MCF 10A (cell line): ENCODE measurements around the gene SMARCAD1. TPM values are rescaled to one million over a fixed set of nuclear protein-coding genes. Genes with fewer than 3 reads are reported as not detected.

ENCODE experiments used
- BruUV-seq: library from RNA; stranded (reverse); fragments of 400-500 nt; replicated peaks from 2 replicates; lab custom pipeline; 2021; lab: Mats Ljungman, UMichigan
- CTCF ChIA-PET: fragments of 300-600 bp; sonication (Branson Sonifier 250); formaldehyde crosslinking; extraction: SDS; loops from one replicate; lab custom pipeline; 2021; ENCODE audit warnings: antibody characterized with exemption, inconsistent platforms; lab: Yijun Ruan, JAX
- POLR2A ChIA-PET: fragments of 300-600, 350-650 bp; sonication (Branson Sonifier 250); formaldehyde crosslinking; extraction: SDS; loops from one replicate; lab custom pipeline; 2020; ENCODE audit warnings: antibody characterized with exemption, inconsistent platforms; lab: Yijun Ruan, JAX
- DNase-seq: peaks from one replicate; pipeline ENCODE4 v3.0.0-alpha.2; 2018; ENCODE audit not compliant: unreplicated experiment
- H3K27ac Mint-ChIP-seq: one replicate; pipeline ENCODE4 v1.8.0; 2022; ENCODE audit warnings: mild to moderate bottlenecking, low read depth, mixed read lengths; ENCODE audit not compliant: unreplicated experiment
- H3K27me3 Mint-ChIP-seq: one replicate; pipeline ENCODE4 v1.8.0; 2022; ENCODE audit warnings: mixed read lengths; ENCODE audit not compliant: insufficient read depth, unreplicated experiment
- H3K36me3 Mint-ChIP-seq: one replicate; pipeline ENCODE4 v1.8.0; 2022; ENCODE audit warnings: mild to moderate bottlenecking, moderate library complexity, mixed read lengths; ENCODE audit not compliant: insufficient read depth, unreplicated experiment
- H3K4me1 Mint-ChIP-seq: one replicate; pipeline ENCODE4 v1.8.0; 2022; ENCODE audit warnings: mixed read lengths; ENCODE audit not compliant: insufficient read depth, unreplicated experiment
- H3K4me3 Mint-ChIP-seq: one replicate; pipeline ENCODE4 v1.8.0; 2022; ENCODE audit warnings: mild to moderate bottlenecking, moderate library complexity, mixed read lengths; ENCODE audit not compliant: unreplicated experiment
- H3K9me3 Mint-ChIP-seq: one replicate; pipeline ENCODE4 v1.8.0; 2022; ENCODE audit warnings: mixed read lengths; ENCODE audit not compliant: unreplicated experiment
- CTCF ChIP-seq: fragments of 200-600 bp; IDR thresholded peaks from one replicate; pipeline ENCODE4 v1.8.0; 2022; ENCODE audit warnings: antibody characterized with exemption, mild to moderate bottlenecking; ENCODE audit not compliant: unreplicated experiment
- intact Hi-C: fragments of 100-400 bp; cut with micrococcal nuclease; formaldehyde crosslinking; loops from 2 replicates; pipeline ENCODE4 v1.14.1; 2022
- total RNA-seq: library from RNA; stranded (reverse); gene quantifications from 2 replicates; pipeline ENCODE4 v1.2.3, GENCODE V29; 2022

The SMARCAD1 gene
- total RNA-seq, 1 experiment from 2014 or later = 38.1 TPM

GRCh38 chr4:94216394-94216793 lies 8.7 kb downstream of the SMARCAD1 start:
- Mint-ChIP-seq H3K4me3 (no peak overlapping the region), H3K27me3 (no peaks in the 10 kb centered on the region), H3K27ac (no peak overlapping the region), H3K36me3 (peaks cover 89% of the 10 kb centered on the region), H3K9me3 (no peaks in the 10 kb centered on the region), H3K4me1 (peaks cover 6% of the 10 kb centered on the region)
- intact Hi-C loops = no loop called here
- BruUV-seq = no TSS peak
- TF ChIP-seq CTCF = no peak
- ChIA-PET CTCF (no interaction called here), POLR2A (interaction anchor here (1.2 kb wide), 1 partner anchor 9 kb away, joined by 3 read pairs; the partner anchor contains the start of gene SMARCAD1)
- DNase-seq = no peak

GRCh38 chr4:94219402-94219801 lies 11.7 kb downstream of the SMARCAD1 start:
- peaks cover 79% of the 10 kb centered on the region for H3K36me3 Mint-ChIP-seq
- no peak for TF ChIP-seq CTCF
- no peaks in the 10 kb centered on the region for H3K9me3 Mint-ChIP-seq
- DNase-seq = no peak
- intact Hi-C loops = no loop called here
- ChIA-PET POLR2A (no interaction called here), CTCF (no interaction called here)
- H3K27me3 Mint-ChIP-seq = no peaks in the 10 kb centered on the region
- no peak overlapping the region for H3K4me3 Mint-ChIP-seq
- no peak overlapping the region for H3K27ac Mint-ChIP-seq
- no TSS peak for BruUV-seq
- no peaks in the 10 kb centered on the region for H3K4me1 Mint-ChIP-seq

- Mint-ChIP-seq H3K27me3 (no peaks in the 10 kb centered on the region), H3K4me1 (no peaks in the 10 kb centered on the region), H3K4me3 (no peak overlapping the region), H3K9me3 (no peaks in the 10 kb centered on the region), H3K36me3 (peaks cover 72% of the 10 kb centered on the region), H3K27ac (no peak overlapping the region)
- no peak for TF ChIP-seq CTCF
- no TSS peak for BruUV-seq
- intact Hi-C loops = no loop called here
- CTCF ChIA-PET = interaction anchor here (0.6 kb wide), 1 partner anchor 674 kb away, joined by 3 read pairs; no protein-coding TSS in a partner anchor
- no peak for DNase-seq
- POLR2A ChIA-PET = no interaction called here
Observed at GRCh38 chr4:94221916-94222315, 14.3 kb downstream of the SMARCAD1 start.

- H3K4me3 Mint-ChIP-seq = no peak overlapping the region
- TF ChIP-seq CTCF = no peak
- ChIA-PET POLR2A (interaction anchor here (0.6 kb wide), 1 partner anchor 263 kb away, joined by 4 read pairs; no protein-coding TSS in a partner anchor), CTCF (no interaction called here)
- H3K36me3 Mint-ChIP-seq = peaks cover 58% of the 10 kb centered on the region
- no peaks in the 10 kb centered on the region for H3K27me3 Mint-ChIP-seq
- BruUV-seq = no TSS peak
- H3K9me3 Mint-ChIP-seq = no peaks in the 10 kb centered on the region
- DNase-seq = no peak
- H3K4me1 Mint-ChIP-seq = peaks cover 7% of the 10 kb centered on the region
- no peak overlapping the region for H3K27ac Mint-ChIP-seq
- intact Hi-C loops = no loop called here
Observed at GRCh38 chr4:94225449-94225848, 17.8 kb downstream of the SMARCAD1 start.
